Adipose tissue (tissue), 3 donors: ENCODE results near the gene NRG4. TPM values are rescaled to one million over a fixed set of nuclear protein-coding genes. Genes with fewer than 3 reads are reported as not detected.
"Not testable (repeated sequence)": the region's sequence is repeated elsewhere in the genome, so short reads cannot be mapped to it uniquely, and the experiment has no call there.

Source experiments
- H3K27ac ChIP-seq: one replicate; pipeline ENCODE4 v1.5.1; 2013; ENCODE audit warnings: low read depth, low read length
- WGBS, 3 donors: extraction: QIAGEN DNeasy Blood & Tissue Kit; methylation state at CpG; one replicate each; pipeline ENCODE4 v1.1.7; 2013; 5-methylcytosine and 5-hydroxymethylcytosine counted together
- polyA plus RNA-seq, 3 donors: library from polyadenylated mRNA; stranded (reverse); fragments of 200-250 nt; gene quantifications; one replicate each; pipeline ENCODE4 v1.2.3, GENCODE V29; 2013
- donor health status: healthy with polysubstance abuse.
- donor health status: Bipolar disorder and iron deficiency.
- donor health status: healthy.

The NRG4 gene
- polyA plus RNA-seq, 3 donors: 0.64 to 27.5 (median 0.79) TPM

DNA sequence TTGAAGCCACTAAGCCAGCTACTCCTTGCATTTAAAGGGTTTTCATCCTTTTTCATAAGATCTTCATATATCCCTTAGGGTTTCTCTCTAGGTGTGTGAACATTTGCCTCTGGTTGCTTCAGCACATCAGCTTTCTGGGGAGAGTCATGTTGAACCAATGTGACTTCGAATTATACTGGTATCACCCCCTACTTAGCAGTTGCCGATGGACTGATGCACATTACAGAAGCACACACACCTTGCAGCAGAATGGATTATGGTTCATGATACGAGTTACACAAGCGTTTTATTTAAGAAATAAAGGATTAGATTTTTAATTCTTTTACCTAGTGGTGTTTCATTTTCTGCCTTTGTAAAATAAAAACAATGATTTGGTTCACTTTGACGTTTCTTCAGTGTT, 69.0 kb downstream of the NRG4 start:
- no peak overlapping the region for H3K27ac ChIP-seq
- WGBS, 3 donors: 79 to 83% (median 83%) methylated on average over 5 of the region's 5 CpGs

DNA sequence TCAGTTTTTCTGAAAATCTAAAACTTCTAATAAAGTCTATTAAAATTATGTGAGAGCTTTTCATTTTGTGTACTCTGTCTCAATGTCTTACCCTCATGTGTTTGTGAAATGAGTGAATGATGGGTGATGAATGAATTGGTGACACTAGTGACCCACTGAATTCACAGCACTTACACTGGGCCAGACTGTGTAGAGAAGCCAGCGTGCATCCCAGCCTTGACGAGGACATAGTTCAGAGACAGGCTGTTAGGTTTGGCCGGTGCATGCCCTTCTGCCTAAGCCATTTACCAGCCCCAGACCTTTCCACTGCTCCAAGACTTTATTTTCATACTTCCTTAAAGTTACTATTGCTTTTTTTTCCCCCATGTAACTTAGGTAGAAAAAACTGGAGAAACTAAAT, 69.8 kb downstream of the NRG4 start:
- no peak overlapping the region for H3K27ac ChIP-seq
- 72 to 85% (median 77%) methylated on average over 3 of the region's 3 CpGs for WGBS, 3 donors

DNA sequence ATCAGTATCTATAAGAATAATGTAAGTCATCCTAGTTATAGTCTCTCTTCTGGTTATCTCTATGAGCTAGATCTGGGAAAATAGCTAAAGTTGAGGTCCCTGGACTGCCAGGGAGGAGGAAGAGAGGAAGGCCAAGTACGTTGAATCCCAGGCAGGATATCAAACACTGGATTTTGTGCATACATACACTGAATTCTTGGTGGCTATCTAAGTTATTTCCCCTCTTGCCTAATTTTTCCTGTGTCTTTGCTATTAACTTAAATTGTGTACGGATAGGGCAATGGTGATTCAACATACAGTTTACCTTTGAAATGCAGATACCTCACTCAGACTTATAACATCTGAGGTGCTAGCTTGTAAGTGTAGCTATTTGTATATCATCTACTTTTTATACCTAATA, 81.4 kb downstream of the NRG4 start:
- WGBS, 3 donors: 68 to 82% (median 75%) methylated on average over 2 of the region's 2 CpGs
- H3K27ac ChIP-seq: no peak overlapping the region

DNA sequence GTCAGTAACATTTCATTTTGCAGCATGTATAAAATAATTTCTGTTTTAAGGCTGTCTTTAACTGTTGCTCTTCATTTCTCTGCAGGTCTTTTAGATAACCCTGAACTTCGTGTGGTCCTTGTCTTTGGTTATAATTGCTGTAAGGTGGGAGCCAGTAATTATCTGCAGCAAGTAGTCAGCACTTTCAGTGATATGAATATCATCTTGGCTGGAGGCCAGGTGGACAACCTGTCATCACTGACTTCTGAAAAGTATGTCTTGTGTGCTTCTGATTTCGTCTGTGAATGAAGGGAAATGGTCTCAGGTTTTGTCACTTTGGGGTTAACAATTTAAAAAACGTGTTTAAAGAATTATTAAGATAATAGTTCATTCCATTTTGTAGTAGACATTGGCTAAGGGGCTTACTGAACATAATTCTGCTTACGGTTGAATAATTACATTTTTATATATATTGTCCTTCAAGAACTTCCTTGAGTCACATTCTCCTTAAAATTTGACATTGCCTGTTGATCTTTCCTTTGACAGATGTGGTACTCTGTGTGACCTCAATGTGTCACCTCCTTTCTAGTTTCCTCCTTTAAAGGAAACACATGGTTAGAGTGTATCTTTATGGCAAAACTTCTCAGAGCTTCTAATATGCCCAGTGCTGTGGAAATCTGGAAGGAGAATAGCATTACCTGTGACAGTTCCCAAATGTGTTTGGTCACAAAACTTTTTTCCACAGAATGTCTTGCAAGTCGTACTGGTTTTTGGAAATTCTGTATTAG, 82.2 kb downstream of the NRG4 start:
- WGBS, 3 donors: 46 to 62% (median 50%) methylated on average over 5 of the region's 5 CpGs
- no peak overlapping the region for H3K27ac ChIP-seq

DNA sequence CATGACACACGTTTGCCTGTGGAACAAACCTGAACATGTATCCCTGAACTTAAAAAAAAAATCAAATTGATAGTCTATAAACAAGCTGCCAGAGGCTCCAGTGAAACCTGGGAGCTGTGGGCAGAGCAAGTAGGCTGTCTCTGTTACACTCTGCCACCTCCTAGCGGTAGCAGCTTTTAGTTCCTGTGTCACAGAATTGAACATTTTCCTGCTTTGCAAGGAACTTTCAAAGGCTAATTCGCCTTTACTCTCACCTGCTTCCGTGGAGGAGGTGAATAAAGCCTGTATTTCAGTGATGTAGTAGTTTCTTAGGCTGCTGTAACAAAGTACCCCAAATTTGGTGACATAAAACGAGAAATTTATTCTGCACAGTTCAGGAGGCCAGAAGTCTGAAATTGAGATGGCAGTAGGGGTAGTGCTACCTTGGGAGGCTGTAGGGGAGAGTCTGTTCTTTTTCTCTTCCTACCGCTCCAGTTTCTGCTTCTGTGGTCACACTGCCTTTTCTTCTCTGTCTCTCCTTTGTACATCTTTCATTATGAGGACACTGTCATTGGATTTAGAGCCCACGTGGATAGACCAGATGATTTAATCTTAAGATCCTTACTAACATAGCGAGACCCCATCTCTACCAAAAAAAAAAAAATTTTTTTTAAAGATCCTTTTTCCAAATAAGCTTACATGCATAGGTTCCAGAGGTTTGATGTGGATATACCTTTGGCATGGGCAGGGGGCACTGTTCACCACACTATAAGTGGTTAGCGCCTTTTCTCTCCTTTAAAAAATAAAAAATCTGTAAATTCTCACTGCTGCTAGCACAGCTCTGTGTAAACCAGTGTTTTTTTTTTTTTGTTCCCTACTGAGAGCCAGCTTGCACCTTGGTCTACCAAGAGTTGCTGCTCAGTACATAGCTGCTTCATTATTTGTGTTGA, 83.3 kb downstream of the NRG4 start:
- no peak overlapping the region for H3K27ac ChIP-seq
- WGBS, 3 donors: 65 to 80% (median 76%) methylated on average over 9 of the region's 9 CpGs

DNA sequence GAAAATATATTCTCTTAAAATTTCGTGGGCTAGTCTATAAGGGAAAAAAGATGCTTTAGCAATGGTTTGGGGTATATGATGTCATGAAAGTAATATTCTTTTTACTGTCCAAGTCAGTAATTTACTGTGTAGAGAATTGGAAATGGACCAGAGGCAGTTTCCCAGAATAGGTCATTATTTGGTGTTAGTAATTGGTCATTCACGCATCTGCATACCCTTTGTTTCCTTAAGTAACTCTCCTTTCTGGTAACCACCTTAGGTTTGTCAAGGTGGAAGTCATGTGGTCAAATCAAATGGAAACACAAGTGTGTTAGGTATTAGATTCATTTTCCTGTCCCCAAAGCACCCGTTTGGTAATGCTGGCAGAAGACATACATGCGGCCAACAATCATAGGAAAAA, 84.6 kb downstream of the NRG4 start:
- WGBS, 3 donors: 84 to 90% (median 87%) methylated on average over 4 of the region's 4 CpGs

DNA sequence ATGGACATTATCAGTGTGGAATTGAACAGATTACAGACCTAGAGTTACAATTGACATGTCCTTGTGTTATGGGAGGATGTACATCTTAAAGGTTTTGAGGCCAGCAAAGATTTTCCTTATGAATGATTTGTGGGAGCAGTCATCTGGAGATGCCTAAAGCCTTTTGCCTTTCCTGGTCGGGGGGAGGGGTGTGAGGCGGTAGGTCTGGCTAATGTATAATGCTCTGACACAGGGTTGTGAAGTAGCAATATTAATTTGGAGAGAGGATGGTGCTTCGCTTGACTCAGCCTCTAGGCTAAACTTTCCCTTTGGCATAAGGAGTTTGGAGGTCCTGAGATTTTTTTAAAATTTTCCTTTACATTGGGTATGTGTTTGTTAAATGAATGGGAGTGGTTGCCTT, 85.3 kb downstream of the NRG4 start:
- 90 to 94% (median 92%) methylated on average over 3 of the region's 3 CpGs for WGBS, 3 donors
- no peak overlapping the region for H3K27ac ChIP-seq

More for the DNA sequence above, 84.6 kb downstream of the NRG4 start:
- no peak overlapping the region for H3K27ac ChIP-seq

DNA sequence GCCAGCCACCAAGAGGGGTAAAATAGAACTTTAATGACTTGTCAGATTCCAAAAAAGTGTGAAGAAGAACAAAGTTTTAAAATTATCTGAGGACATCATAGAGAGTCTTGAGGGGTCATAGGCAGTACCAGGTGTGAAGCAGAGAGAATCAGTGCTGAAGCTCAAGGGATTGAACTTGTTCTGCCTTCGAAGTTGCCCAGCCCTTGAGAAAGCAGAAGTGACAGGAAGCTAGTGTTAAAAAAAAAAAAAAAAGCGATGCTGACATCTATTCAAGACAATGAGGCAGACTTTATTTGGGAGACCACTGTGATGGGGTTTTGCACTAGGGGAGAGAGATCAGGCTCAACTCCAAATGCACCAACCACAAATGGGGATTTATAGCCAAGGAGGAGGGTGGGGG, 86.8 kb downstream of the NRG4 start:
- no peak overlapping the region for H3K27ac ChIP-seq
- 36 to 79% (median 56%) methylated on average over 2 of the region's 2 CpGs for WGBS, 3 donors

DNA sequence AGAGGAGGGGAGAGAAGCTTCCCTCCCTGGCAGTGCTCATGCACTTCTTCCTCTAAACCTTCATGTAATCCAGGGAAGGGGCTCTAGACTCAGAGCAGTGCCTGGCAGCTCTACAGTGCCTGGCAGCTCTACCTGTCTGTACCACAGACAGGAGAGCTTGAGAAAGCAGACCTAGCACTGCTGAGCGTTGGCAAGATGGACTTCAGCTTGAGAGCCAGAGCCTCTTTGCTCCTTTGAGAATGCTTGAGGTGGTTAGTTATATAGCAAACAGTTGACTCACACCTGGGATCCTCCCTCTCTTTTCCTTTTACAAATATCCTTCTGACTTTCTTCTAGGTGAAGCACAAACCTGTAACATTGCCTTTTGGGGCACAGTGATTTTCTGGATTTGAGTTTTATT, 87.6 kb downstream of the NRG4 start:
- H3K27ac ChIP-seq: no peak overlapping the region
- WGBS, 3 donors: 74 to 95% (median 83%) methylated on average over 1 of the region's 1 CpG

DNA sequence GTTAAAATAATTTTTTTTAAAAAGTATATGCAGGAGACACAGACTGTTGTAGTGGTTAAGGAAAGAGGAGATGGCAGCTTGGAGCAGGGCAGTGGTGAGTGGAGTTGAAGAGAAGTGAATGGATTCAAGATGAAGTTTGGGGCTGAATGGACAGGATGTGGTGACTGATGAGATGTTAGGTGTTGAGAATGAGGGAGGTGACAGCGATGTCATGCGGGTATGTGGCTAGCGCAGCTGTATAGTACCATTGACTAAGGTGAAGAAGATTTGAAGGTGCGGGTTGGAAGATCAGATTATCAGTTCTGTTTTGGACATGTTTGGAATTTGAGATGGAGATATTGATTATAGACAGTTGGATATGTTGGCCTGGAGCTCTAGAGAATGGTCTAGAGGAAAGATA, 88.5 kb downstream of the NRG4 start:
- WGBS, 3 donors: 95 to 98% (median 95%) methylated on average over 4 of the region's 4 CpGs
- H3K27ac ChIP-seq: no peak overlapping the region

DNA sequence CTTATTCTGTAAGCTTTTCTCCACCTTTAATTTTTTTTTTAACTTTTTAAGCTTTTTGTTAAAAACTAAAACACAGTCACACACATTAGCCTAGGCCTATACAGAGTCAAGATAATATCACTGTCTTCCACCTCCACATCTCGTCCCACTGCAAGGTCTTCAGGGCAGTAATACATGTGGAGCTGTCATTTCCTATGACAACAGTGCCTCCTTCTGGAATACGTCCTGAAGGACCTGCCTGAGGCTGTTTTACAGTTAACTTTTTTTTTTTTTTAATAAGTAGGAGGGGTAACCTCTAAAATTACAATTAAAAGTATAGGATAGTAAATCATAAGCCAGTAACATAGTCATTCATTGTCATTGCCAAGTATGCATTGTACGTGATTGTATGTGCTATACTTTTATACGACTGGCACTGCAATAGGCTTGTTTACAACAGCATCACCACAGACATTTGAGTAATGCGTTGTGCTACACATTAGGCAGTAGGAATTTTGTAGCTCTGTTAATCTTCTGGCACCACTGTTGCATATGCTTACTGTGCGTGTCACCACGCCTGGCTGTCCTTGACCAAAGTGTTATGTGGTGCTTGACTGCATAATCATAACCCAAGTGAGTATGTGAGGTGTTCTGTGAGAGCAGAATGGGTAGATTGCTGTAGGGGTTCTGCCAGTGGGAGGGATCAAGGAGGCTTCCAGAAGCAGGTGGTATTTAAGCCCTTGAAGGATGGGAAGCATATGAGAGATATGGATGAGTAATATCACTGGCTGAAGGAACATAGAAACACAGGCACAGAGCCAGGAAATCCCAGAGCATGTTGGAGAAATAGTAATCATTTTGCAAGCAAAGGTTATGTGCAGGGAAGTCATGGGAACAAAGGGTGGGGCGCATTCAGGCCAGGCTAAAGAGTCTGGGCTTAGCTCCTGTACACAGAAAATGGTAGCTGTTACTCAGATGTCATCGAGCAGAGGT, 90.2 kb downstream of the NRG4 start:
- 45 to 76% (median 72%) methylated on average over 9 of the region's 9 CpGs for WGBS, 3 donors
- H3K27ac ChIP-seq: no peak overlapping the region

DNA sequence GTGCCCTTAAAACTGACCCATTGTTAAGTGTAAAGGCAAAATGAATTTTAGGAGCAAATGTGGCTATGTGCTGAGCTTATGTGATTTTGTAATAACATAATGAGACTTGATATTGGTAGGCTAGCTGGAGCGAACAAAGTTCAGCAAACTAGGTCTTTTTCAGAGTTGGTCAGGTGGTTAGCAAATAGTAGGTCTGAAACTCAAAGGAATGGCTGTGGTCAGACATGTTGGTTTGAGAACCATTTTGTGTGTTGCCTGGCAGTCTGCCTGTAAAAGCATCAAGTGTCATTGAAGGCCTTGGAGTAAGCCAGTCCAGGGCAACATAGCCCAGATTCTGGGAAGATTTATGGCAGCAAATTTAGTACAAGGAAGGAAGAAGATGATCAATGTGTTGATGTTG, 92.1 kb downstream of the NRG4 start:
- 97 to 100% (median 97%) methylated on average over 1 of the region's 1 CpG for WGBS, 3 donors
- H3K27ac ChIP-seq: no peak overlapping the region

DNA sequence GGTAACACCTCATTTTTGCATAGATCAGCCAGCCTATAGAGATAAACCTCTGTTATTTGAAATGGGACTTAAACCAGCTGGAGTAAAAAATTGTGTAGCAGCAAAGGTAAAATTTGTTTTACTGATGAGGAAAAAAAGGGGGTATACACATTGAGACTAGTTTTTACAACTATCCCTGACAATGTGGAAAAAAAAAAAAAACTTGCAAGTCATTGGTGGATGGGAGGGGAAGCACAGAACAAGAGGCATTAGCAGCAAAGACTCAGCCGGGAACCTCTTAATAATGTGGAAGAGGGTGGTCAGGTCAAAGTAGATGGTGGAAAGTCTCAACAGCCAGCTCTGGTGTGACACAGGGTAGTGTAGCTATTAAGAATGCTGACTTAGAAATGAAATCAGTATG, 94.1 kb downstream of the NRG4 start:
- H3K27ac ChIP-seq: no peak overlapping the region
- 87 to 96% (median 89%) methylated on average over 1 of the region's 1 CpG for WGBS, 3 donors

DNA sequence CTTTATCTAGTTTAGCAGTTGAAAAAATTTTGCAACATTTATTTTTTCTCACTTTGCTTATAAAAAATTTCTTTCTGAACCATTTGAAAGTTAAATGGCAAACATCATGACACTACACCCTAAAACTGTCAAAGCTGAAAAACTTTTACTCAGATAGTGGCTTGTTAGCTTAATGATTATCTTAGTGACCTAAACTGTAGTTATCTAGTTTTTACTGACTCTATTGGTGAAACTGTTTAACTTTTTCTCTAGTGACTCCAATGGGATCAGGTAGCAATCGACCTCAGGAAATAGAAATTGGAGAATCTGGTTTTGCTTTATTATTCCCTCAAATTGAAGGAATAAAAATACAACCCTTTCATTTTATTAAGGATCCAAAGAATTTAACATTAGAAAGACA, 95.2 kb downstream of the NRG4 start:
- WGBS, 3 donors: 16 to 84% (median 81%) methylated on average over 1 of the region's 1 CpG
- H3K27ac ChIP-seq: no peak overlapping the region

DNA sequence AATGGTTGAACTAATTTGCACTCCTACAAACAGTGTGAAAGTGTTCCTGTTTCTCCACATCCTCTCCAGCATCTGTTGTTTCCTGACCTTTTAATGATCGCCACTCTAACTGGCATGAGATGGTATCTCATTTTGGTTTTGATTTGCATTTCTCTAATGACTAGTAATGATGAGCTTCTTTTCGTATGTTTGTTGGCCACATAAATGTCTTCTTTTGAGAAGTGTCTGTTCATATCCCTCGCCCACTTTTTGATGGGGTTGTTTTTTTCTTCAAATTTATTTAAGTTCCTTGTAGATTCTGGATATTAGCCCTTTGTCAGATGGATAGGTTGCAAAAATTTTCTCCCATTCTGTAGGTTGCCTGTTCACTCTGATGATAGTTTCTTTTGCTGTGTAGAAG, 101.9 kb downstream of the NRG4 start:
- H3K27ac ChIP-seq: not testable (repeated sequence)
- 89 to 94% (median 91%) methylated on average over 3 of the region's 3 CpGs for WGBS, 3 donors

DNA sequence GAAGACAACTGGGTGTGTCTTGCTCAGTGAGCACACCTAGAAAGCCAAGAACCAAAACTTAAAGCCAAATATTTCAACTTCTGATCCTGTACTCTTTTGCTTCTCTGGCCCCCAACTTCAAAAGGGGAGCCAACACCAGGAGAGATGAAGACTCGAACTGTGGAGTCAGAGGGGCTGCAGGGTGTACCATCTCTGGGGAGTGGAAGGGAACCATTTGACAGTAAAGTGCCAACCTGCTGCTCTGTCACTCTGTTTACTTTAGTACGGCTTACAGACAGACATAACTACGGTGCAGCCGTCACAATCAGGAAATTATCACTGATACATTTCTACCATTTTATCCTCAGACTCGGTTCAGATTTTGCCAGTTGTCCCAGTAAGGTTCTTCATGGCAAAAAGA, 107.0 kb downstream of the NRG4 start:
- H3K27ac ChIP-seq: no peak overlapping the region
- WGBS, 3 donors: 70 to 88% (median 85%) methylated on average over 5 of the region's 5 CpGs

DNA sequence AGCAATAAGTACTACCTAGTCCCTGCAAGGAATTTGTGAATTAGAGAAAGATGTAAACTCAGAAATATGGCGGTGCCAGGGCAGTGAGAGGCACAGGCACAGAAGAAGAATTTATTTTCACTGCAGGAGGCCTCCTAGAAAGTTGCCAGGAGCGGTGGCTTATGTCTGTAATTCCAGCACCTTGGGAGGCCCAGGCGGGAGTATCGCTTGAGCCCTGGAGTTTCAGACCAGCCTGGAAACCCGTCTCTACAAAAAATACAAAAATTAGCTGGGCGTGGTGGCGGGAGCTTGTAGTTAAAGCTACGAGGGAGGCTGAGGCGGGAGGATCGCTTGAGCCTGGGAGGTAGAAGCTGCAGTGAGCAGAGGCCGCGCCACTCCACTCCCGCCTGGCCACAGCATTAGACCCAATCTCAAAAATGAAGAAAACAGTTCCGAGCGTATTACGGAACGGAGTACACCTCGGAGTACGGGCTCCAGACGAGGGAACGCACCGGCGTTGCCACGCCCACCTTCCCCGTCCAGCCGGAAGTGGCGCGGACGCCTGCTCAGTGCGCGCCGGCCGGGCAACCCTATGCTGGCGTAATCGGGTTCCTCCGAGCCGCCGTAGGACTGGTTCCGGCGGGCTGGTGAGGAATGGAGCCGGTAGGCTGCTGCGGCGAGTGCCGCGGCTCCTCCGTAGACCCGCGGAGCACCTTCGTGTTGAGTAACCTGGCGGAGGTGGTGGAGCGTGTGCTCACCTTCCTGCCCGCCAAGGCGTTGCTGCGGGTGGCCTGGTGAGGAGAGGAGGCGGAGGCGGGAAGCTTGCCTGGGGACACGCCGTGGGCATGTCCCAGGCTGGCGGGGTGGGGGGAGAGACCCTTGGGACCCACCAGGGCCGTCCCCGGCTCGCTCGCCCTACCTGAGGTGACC, 108.6 kb downstream of the NRG4 start, which contains the start of gene FBXO22:
FBXO22 (plus strand) TSS at position 548 of the 909 bp plus-strand sequence; CDS start at position 634, 86 bp downstream.
- 2% methylated on average over 60 to 63 of the region's 63 CpGs for WGBS, 3 donors
- no peak within 1 kb of the TSS for H3K27ac ChIP-seq
